Skeletal muscle cell (primary cell): ENCODE data around the gene AMZ1.

ENCODE experiments used
- DNase-seq: peaks from one replicate; pipeline ENCODE4 v3.0.0-alpha.2; 2010; ENCODE audit warnings: low read depth
- H3K4me3 ChIP-seq: 2 replicates; pipeline ENCODE4 v1.5.1; 2011; ENCODE audit warnings: low read depth, mild to moderate bottlenecking, control low read depth, low read length, moderate library complexity

AMZ1 gene

GRCh38 chr7:2707481-2707880 lies 19.5 kb downstream of the AMZ1 start:
- no peak for DNase-seq
- no peak overlapping the region for H3K4me3 ChIP-seq

- DNase-seq: no peak
- H3K4me3 ChIP-seq: no peak overlapping the region
Observed at GRCh38 chr7:2708041-2708440, 20.0 kb downstream of the AMZ1 start.

GRCh38 chr7:2708547-2709310 lies 20.7 kb downstream of the AMZ1 start:
- no peak overlapping the region for H3K4me3 ChIP-seq
- no peak for DNase-seq

GRCh38 chr7:2709553-2710285 lies 21.7 kb downstream of the AMZ1 start:
- H3K4me3 ChIP-seq: no peak overlapping the region
- DNase-seq: no peak

- no peak overlapping the region for H3K4me3 ChIP-seq
- DNase-seq: no peak
Observed at GRCh38 chr7:2710286-2710655, 22.3 kb downstream of the AMZ1 start.

- no peak for DNase-seq
- H3K4me3 ChIP-seq: no peak overlapping the region
Observed at GRCh38 chr7:2710901-2711551, 23.0 kb downstream of the AMZ1 start.

- DNase-seq: no peak
- no peak overlapping the region for H3K4me3 ChIP-seq
Observed at GRCh38 chr7:2711895-2712675, 24.1 kb downstream of the AMZ1 start.

- no peak for DNase-seq
- no peak overlapping the region for H3K4me3 ChIP-seq
Observed at GRCh38 chr7:2713370-2713769, 25.4 kb downstream of the AMZ1 start.

- DNase-seq: no peak
- no peak overlapping the region for H3K4me3 ChIP-seq
Observed at GRCh38 chr7:2713978-2714377, 26.0 kb downstream of the AMZ1 start.

- no peak for DNase-seq
Observed at GRCh38 chr7:2714636-2715035, 26.6 kb downstream of the AMZ1 start.

GRCh38 chr7:2715341-2716231 lies 27.6 kb downstream of the AMZ1 start:
- DNase-seq: no peak

More at GRCh38 chr7:2714636-2715035, 26.6 kb downstream of the AMZ1 start:
- no peak overlapping the region for H3K4me3 ChIP-seq

GRCh38 chr7:2716488-2716887 lies 28.5 kb downstream of the AMZ1 start:
- DNase-seq: no peak

More at GRCh38 chr7:2715341-2716231, 27.6 kb downstream of the AMZ1 start:
- H3K4me3 ChIP-seq: no peak overlapping the region

GRCh38 chr7:2716906-2717292 lies 28.9 kb downstream of the AMZ1 start:
- no peak overlapping the region for H3K4me3 ChIP-seq
- no peak for DNase-seq

More at GRCh38 chr7:2716488-2716887, 28.5 kb downstream of the AMZ1 start:
- H3K4me3 ChIP-seq: no peak overlapping the region

- no peak overlapping the region for H3K4me3 ChIP-seq
- no peak for DNase-seq
Observed at GRCh38 chr7:2717293-2718261, 29.6 kb downstream of the AMZ1 start.

GRCh38 chr7:2718296-2718965 lies 30.4 kb downstream of the AMZ1 start:
- no peak for DNase-seq
- H3K4me3 ChIP-seq: no peak overlapping the region

- no peak overlapping the region for H3K4me3 ChIP-seq
- no peak for DNase-seq
Observed at GRCh38 chr7:2719007-2719406, 31.0 kb downstream of the AMZ1 start.

GRCh38 chr7:2720024-2720423 lies 32.0 kb downstream of the AMZ1 start:
- DNase-seq: no peak
- H3K4me3 ChIP-seq: no peak overlapping the region
